Measurements from ENCODE around the gene GZMH. TPM values are rescaled to one million over a fixed set of nuclear protein-coding genes. Genes with fewer than 3 reads are reported as not detected.
"Not testable (repeated sequence)": the region's sequence is repeated elsewhere in the genome, so short reads cannot be mapped to it uniquely, and the experiment has no call there.

Gene GZMH
- total RNA-seq, 2 experiments from 2014 or later: 48.1 to 51.4 TPM

DNA sequence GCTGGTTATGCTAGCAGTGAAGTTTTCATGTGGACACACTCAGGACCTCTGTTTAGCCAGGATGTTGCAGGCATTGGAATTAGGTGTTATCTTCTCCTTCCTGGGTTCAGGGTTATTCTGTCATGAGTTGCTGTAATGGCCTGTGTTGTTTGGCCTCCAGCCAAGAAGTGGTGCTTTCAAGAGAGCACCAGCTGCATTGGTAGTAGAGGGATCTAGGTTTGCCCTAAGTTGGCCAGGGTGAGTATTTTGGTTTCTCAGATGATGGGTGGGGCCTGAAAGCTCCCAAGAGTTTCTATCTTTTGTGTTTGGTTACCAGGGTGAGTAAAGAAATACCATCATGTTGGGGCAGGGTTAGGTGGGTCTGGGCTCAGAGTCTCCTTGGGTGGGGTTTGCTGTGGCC, 2.7 kb upstream of the GZMH start:
- no peak for DNase-seq
- peaks cover 14% of the 10 kb centered on the region for H3K36me3 Mint-ChIP-seq
- peaks cover 11% of the 10 kb centered on the region for H3K9me3 Mint-ChIP-seq
- H3K27ac Mint-ChIP-seq: peak overlapping the region; percentile 56
- no peaks in the 10 kb centered on the region for H3K27me3 Mint-ChIP-seq
- peaks cover 63% of the 10 kb centered on the region for H3K4me1 Mint-ChIP-seq
- H3K4me3 Mint-ChIP-seq: no peak overlapping the region

DNA sequence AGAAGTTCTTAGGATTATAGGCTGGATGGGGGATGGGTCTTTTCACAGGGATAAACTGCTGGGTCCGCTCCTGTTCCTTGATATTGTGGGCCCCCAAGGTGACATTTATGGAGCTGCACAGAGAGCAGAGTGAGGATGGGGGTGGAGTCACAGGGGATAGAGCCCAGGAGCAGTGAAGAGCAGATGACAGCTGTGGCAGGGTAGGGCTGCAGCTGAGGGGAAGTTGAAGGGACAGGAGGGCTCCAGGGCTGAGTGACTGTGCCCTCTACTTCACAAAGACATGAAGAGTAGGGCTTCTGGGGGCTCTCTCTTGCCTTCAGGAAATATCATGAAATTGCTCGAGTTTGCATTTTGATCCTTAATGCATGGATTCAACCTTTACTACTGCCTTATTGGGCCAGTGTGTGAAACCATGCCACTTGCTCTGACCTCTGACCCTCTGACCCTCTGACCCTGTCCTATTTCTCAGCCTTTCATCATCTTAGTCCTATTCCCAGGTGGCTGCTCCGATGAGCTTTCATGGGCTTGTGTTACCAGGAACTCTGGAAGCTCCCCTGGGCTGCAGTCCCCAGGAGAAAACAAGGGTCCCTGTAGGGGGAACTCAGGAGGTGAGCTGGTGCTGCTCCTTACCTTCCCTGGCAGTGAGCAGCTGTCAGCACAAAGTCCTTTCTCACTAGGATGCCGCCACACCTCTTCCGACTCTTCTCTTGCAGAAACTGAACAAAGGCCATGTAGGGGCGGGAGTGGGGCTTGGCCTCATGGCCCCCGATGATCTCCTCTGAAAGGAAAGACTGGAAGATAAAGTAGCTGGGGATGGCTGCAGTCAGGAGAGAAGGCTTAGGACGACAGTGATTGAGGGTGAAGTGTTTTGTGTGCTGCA, 1.6 kb downstream of the GZMH start:
- Mint-ChIP-seq H3K4me3 (peak overlapping the region; percentile 75), H3K9me3 (peaks cover 11% of the 10 kb centered on the region), H3K27ac (peak overlapping the region; percentile 88), H3K4me1 (peaks cover 66% of the 10 kb centered on the region), H3K27me3 (no peaks in the 10 kb centered on the region), H3K36me3 (peaks cover 28% of the 10 kb centered on the region)
- no peak for DNase-seq

DNA sequence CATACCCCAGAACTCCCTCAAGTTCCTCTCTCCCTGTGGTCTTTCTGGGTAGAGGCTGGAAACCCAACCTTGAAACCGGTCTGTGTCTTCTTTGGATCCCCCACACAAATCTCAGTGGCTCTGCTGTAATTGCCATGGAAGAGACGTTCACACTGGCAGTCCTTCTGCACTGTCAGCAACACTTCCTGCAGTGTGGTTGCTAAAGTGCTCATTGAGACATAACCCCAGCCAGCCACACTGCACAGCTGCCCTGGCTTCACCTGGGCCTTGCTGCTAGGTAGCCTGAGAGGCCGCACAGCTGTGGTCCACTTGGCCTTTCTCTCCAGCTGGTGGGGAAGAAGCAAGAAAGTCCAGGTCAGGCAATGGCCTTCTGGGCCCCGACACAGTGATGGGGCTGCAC, 2.4 kb downstream of the GZMH start:
- Mint-ChIP-seq H3K4me1 (peaks cover 58% of the 10 kb centered on the region), H3K36me3 (peaks cover 28% of the 10 kb centered on the region), H3K4me3 (peak overlapping the region; percentile 66), H3K27me3 (peaks cover under 1% of the 10 kb centered on the region), H3K27ac (peak overlapping the region; percentile 88), H3K9me3 (peaks cover 8% of the 10 kb centered on the region)
- no peak for DNase-seq

DNA sequence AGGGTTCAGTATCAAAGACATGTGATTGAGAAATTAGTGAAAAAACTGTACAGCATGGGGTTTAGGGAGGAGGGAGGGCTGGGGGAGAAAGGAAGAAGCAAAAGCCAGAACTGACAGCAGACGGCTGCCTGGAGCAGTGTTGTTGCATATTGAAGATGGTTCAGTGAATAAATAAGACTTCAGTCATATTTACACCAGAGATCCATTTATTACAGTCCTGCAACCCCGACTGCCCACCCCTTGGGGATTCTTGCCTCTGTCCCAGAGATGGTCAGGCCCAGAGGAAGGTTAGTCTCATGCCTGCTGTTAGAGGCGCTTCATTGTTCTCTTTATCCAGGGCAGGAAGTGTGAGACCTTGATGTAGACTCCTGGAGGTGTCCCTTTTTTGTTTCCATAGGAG, 3.2 kb downstream of the GZMH start:
- peaks cover 5% of the 10 kb centered on the region for H3K27me3 Mint-ChIP-seq

DNA sequence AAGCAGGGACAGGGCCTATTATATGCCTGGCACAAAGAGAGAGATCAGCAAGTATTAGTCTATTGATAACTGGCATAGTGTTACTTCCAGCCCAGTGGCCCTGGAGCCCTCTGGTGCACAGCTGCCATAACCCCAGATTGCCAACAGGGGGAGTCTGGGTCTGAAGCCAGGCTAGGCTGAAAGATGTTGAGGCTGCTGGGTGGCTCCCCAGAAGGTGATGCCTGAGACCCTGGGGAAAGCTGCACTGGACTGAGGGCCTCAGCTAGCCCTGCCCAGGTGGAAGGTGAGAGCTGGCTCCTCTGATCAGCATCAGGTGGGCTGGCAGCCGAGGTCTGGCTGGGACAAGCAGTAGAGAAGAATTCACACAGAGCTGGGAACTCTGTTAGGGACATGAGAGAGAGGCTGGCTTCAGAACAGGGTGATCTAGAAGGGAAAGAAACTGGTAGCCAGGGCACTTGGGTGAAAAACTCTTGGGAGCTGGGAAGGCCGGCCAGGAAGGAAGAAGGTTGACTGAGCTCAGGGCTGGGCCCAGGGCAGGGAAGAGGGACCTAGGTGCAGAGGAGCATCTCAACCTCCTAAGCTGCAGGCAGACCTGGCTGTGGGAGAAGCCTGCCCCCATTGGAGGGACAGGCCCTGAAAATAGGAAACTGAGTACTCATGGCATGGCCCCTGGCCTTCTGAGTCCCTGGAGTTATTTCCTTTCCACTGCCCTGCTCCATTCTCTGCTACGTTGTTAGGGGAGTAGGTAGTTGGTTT, 3.9 kb downstream of the GZMH start:
- Mint-ChIP-seq H3K9me3 (peaks cover 2% of the 10 kb centered on the region), H3K27me3 (peaks cover 5% of the 10 kb centered on the region), H3K4me3 (peak overlapping the region; percentile 77), H3K27ac (peak overlapping the region; percentile 88), H3K36me3 (peaks cover 28% of the 10 kb centered on the region), H3K4me1 (peaks cover 51% of the 10 kb centered on the region)
- peak; percentile 73 for DNase-seq

More for the DNA sequence above, 3.2 kb downstream of the GZMH start:
- Mint-ChIP-seq H3K9me3 (peaks cover 4% of the 10 kb centered on the region), H3K4me1 (peaks cover 53% of the 10 kb centered on the region), H3K4me3 (peak overlapping the region; percentile 77), H3K36me3 (peaks cover 28% of the 10 kb centered on the region), H3K27ac (peak overlapping the region; percentile 88)
- no peak for DNase-seq

DNA sequence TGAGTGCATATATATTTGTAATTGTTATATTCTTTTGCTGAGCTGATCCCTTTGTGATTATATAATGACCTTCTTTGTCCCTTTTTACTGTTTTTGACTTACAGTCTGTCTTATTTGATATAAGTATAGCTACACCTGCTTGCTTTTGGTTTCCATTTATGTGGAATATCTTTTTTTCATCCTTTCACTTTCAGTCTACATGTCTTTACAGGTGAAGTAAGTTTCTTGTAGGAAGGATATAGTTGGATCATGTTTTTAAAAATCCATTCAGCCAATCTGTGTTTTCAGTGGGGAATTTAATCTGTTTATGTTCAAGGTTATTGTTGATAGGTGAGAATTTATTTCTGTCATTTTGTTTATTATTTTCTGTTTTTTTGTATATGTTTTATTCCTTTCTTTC, 12.1 kb downstream of the GZMH start:
- Mint-ChIP-seq H3K27ac (no peak overlapping the region), H3K4me3 (no peak overlapping the region), H3K4me1 (peaks cover 6% of the 10 kb centered on the region), H3K36me3 (peaks cover 18% of the 10 kb centered on the region), H3K27me3 (peaks cover 15% of the 10 kb centered on the region), H3K9me3 (peaks cover 36% of the 10 kb centered on the region)
- no peak for DNase-seq

DNA sequence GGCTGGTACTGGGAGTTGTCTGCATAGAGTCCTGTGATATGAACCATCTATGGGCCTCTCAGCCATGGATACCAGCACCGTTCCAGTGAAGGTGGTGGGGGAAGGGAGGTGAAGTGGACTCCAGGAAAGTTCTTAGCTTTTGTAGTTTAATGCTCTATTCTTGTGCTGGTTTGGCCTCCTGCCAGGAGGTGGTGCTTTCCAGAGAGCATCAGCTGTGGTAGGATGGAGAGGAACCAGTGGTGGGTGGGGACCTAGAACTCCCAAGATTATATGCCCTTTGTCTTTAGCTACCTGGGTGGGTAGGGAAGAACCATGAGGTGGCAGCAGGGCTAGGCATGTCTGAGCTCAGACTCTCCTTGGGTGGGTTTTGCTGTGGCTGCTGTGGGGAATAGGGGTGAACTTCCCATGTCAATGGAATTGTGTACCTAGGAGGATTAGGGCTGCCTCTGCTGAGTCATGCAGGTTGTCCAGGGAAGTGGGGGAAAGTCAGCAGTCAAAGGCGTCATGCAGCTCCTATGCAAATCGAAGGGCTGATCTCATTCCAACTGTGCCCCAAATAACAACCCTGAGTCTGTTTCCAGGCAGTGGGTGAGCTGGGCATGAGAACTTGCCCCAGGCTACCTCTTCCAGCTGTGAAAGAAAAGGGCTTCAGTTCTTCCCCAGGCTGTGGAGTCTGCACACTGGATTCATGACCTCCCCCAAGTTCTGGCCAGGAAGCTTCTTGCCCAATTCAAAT, 14.2 kb downstream of the GZMH start:
- DNase-seq: no peak
- Mint-ChIP-seq H3K27me3 (peaks cover 12% of the 10 kb centered on the region), H3K9me3 (peaks cover 38% of the 10 kb centered on the region), H3K4me1 (peaks cover 6% of the 10 kb centered on the region), H3K36me3 (peaks cover 16% of the 10 kb centered on the region), H3K4me3 (no peak overlapping the region), H3K27ac (no peak overlapping the region)

DNA sequence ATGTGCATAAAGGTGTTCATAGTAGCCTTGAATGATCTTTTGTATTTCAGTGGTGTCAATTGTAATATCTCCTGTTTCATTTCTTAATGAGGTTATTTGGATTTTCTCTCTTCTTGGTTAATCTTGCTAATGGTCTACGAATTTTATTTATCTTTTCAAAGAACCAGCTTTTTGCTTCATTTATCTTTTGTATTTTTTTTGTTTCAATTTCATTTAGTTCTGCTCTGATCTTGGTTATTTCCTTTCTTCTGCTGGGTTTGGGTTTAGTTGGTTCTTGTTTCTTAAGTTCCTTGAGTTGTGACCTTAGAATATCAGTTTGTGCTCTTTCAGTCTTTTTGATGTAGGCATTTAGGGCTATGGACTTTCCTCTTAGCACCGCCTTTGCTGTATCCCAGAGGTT, 18.5 kb downstream of the GZMH start:
- H3K27ac Mint-ChIP-seq, H3K4me3 Mint-ChIP-seq: not testable (repeated sequence)

DNA sequence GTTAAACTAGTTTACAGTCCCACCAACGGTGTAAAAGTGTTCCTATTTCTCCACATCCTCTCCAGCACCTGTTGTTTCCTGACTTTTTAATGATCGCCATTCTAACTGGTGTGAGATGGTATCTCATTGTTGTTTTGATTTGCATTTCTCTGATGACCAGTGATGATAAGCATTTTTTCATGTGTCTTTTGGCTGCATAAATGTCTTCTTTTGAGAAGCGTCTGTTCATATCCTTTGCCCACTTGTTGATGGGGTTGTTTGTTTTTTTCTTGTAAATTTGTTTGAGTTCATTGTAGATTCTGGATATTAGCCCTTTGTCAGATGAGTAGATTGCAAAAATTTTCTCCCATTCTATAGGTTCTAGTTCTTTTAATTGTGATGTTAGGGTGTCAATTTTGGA, 25.1 kb downstream of the GZMH start:
- not testable (repeated sequence) for H3K36me3 Mint-ChIP-seq, H3K4me1 Mint-ChIP-seq, H3K27me3 Mint-ChIP-seq, H3K4me3 Mint-ChIP-seq, H3K27ac Mint-ChIP-seq, DNase-seq
- H3K9me3 Mint-ChIP-seq: peaks cover 18% of the 10 kb centered on the region

More for the DNA sequence above, 18.5 kb downstream of the GZMH start:
- not testable (repeated sequence) for H3K36me3 Mint-ChIP-seq, DNase-seq, H3K4me1 Mint-ChIP-seq
- Mint-ChIP-seq H3K9me3 (peaks cover 25% of the 10 kb centered on the region), H3K27me3 (peaks cover 11% of the 10 kb centered on the region)

DNA sequence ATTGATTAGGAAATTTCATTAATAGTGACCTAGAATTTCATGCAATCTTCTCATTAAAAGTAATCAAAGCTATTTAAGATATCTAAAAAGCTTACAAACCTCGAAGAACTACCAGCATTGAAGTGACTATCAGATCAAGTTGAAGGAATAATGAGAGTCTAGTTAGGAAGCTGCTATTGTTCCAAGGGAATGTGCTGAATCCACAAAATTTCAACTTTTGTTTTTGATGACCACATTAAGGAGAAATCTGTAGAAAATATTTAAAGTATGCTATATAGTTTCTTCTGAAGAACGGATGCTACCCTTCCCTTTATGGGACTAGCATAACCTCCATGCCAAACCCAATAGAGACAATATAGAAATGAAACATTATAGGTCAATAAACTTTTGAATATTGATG, 30.9 kb downstream of the GZMH start:
- no peak for DNase-seq
- Mint-ChIP-seq H3K36me3 (no peaks in the 10 kb centered on the region), H3K27ac (no peak overlapping the region), H3K4me3 (no peak overlapping the region), H3K9me3 (no peaks in the 10 kb centered on the region), H3K4me1 (no peaks in the 10 kb centered on the region), H3K27me3 (no peaks in the 10 kb centered on the region)

DNA sequence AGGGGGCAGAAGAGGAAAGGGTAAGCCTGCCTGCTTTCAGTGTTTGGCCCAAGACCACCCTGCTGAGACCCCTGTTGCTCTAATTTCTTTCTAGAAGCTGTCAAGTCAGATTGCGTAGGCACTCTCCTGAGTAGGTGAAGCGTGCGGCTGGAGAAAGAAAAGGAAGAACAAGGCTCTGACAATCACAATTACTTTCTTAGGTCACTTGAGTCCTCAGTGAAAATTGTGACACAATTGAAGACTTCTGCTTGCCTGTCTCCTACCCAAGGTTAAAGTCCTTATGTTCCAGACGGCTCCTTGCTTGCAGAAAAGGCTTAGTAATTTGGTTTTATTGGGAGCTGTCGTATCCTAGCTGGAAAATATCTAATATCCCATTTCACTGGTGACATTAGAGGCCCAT, 32.7 kb downstream of the GZMH start:
- Mint-ChIP-seq H3K9me3 (no peaks in the 10 kb centered on the region), H3K27ac (no peak overlapping the region), H3K27me3 (no peaks in the 10 kb centered on the region), H3K4me3 (no peak overlapping the region), H3K36me3 (no peaks in the 10 kb centered on the region), H3K4me1 (no peaks in the 10 kb centered on the region)
- DNase-seq: no peak

DNA sequence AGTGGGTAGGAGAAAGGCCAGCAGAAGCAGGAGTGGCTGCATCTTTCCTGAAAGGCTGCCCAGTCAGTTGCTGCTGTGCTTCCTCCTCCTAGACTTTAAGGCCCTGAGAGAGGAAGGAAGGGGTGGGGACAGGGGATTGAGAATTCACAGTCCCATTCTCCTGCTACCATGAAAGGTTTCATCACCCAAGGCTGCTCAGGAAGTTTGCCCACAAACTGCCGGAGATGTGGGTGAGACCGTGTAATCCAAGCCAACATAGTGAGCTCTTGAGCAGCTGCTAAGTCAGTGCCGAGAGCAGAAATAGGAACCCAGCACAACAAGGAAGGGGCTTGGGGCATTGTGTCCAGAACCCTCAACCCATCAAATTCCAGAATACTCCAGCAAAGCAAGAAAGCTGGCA, 33.3 kb downstream of the GZMH start, which contains the start of gene CTSG:
Gene CTSG, minus strand, starts transcription at position 69 of the 400 bp plus-strand sequence. Its CDS starts 27 bp downstream, at position 42.
- DNase-seq: no peak
- Mint-ChIP-seq H3K36me3 (no peaks in the 10 kb centered on the region), H3K4me1 (no peaks in the 10 kb centered on the region), H3K9me3 (no peaks in the 10 kb centered on the region), H3K4me3 (no peak within 1 kb of the TSS), H3K27me3 (no peaks in the 10 kb centered on the region), H3K27ac (no peak within 1 kb of the TSS)

DNA sequence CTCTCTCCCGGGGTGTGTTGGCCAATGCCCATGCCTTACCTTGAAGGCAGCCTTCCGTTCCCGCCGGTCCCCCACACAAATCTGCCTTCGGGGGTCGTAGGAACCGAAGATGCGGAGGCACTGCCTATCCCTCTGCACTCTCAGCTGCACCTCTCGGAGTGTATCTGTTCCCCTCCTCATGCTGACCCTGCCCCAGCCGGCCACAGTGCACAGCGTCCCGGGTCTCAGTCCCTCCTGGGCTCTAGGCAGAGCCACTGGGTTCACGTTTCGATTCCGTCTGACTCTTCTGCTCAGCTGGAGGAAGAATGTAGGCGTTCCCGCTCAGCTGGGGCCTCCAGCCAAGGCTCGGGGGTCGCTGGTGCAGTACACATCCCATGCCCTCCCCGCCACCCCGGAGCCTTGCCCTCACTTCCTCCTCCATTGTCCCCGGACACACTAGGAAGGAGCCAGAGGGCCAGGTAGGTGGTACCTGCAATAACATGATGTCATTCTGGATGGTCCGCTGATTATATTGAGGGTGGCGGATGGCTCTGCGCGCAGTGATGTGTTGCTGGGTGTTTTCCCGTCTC, 35.2 kb downstream of the GZMH start:
- Mint-ChIP-seq H3K9me3 (no peaks in the 10 kb centered on the region), H3K27me3 (peaks cover 4% of the 10 kb centered on the region), H3K36me3 (no peaks in the 10 kb centered on the region), H3K4me1 (peaks cover 4% of the 10 kb centered on the region), H3K4me3 (no peak overlapping the region), H3K27ac (no peak overlapping the region)
- DNase-seq: no peak

DNA sequence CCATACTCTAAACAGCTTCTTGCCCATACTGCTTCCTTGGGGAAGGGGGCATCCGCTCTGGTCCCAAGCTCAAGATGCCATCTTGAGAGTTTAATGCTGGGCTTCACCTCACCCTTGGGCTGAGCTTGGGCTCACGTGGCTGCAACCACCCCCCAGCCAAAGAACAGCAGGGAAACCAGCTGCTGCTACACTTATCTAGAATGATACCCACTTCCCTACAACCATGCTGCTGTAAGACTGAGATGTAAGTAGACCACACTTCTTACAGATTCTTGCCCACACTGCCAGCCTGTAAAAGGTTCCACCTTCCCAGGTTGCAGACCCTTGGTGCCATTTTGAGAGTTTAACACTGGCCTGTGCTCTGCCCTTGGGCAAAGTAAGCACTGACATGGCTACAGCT, 43.2 kb downstream of the GZMH start:
- H3K27ac Mint-ChIP-seq: no peak overlapping the region
- H3K9me3 Mint-ChIP-seq: peaks cover 19% of the 10 kb centered on the region
- peaks cover 4% of the 10 kb centered on the region for H3K27me3 Mint-ChIP-seq
- DNase-seq: no peak
- peaks cover 2% of the 10 kb centered on the region for H3K36me3 Mint-ChIP-seq
- H3K4me1 Mint-ChIP-seq: peaks cover 4% of the 10 kb centered on the region
- no peak overlapping the region for H3K4me3 Mint-ChIP-seq
